ENCODE data around the gene CHD9.

CHD9 gene

DNA sequence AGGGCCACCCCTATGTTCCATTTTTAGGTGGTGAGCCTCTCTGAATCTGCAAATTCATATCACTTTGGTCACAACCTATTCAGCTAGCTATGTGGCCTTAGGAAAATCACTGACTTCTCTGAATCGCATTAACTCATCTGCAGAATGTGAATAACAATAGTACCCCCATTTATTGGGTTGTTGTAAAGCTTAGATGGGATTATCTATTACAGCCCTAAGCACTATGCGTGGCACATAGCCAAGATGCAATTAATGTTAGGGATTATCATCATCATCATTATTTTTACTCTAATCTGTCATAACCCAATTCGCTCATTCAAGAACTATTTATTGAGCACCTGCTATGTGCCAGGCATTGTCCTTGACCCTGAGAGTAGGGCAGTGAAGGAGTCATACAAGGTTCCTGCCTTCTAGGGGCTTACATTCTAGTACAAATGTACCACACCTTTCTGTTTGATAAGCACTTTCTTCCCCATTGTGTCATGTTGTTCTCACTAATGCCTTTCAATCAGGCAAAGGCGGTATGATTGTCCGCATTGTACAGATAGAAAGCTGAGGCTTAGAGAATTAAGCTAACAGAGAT lies 38.5 kb downstream of the CHD9 start:
- Histone ChIP-seq H3F3A (ENCODE audit: insufficient read depth) (0 out of 2 replicates have a peak, but pooled peaks cover 1% of the 10 kb centered on the region), H3K27me3 (ENCODE audit: low read length) (no peaks in the 10 kb centered on the region), H3K9me2 (replicated peaks; ENCODE audit: insufficient read depth, low read length) (no peaks in the 10 kb centered on the region), H3K36me3 (ENCODE audit: low read length) (no peaks in the 10 kb centered on the region), H3K27ac (ENCODE audit: low read depth, low read length) (no peak overlapping the region), H3K4me2 (ENCODE audit: low read depth, low read length, poor library complexity, severe bottlenecking) (no peak overlapping the region), H3K4me3 (ENCODE audit: insufficient read depth, low read length, poor library complexity, severe bottlenecking) (no peak overlapping the region), H3K9me3 (ENCODE audit: insufficient read depth, low read length) (no peaks in the 10 kb centered on the region), H4K20me1 (ENCODE audit: low read depth, low read length) (no peaks in the 10 kb centered on the region), H3K79me2 (ENCODE audit: insufficient read depth, low read length) (peaks cover 26% of the 10 kb centered on the region), H3K9ac (ENCODE audit: low read length) (no peak overlapping the region), H2AFZ (ENCODE audit: low read depth, low read length, severe bottlenecking) (no peak overlapping the region)
- TF ChIP-seq EZH2phosphoT487 (conservative IDR thresholded peaks at IDR 0.05; ENCODE audit: low read length), result no peak
- TF ChIP-seq, protein P1, sequence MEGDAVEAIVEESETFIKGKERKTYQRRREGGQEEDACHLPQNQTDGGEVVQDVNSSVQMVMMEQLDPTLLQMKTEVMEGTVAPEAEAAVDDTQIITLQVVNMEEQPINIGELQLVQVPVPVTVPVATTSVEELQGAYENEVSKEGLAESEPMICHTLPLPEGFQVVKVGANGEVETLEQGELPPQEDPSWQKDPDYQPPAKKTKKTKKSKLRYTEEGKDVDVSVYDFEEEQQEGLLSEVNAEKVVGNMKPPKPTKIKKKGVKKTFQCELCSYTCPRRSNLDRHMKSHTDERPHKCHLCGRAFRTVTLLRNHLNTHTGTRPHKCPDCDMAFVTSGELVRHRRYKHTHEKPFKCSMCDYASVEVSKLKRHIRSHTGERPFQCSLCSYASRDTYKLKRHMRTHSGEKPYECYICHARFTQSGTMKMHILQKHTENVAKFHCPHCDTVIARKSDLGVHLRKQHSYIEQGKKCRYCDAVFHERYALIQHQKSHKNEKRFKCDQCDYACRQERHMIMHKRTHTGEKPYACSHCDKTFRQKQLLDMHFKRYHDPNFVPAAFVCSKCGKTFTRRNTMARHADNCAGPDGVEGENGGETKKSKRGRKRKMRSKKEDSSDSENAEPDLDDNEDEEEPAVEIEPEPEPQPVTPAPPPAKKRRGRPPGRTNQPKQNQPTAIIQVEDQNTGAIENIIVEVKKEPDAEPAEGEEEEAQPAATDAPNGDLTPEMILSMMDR (IDR thresholded peaks at IDR 0.05; ENCODE audit: insufficient read depth, low read length, poor library complexity, severe bottlenecking), result no peak

DNA sequence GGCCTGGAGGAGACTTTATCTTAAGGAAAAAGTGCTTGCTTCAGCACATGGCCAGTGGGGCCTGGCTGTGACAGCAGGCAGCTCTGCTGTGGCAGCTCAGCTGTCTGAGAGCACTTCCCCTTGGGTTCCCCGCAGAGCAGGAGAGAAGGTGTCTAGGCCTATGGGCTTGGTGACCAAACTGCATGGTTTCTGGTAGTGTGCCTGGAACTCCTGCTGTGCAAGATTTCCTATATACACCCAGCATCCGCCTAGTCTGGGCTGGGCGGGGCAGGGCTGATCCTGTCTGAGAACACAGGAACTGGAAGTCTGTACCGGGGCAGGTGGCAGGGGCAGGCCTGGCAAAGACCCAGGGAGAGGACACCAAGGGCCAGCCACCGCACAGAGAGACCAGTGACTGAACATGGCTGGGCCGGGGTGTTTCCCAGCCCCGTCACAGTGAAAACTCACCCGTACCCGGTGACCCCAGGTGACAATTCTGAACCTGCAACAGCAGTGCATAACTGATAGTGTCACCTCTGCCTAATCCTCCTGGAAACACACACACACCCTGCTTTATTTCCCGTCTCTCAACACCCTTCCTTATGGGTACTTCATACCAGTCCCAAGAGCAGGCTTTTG lies 39.3 kb downstream of the CHD9 start:
- Histone ChIP-seq H2AFZ (ENCODE audit: low read depth, low read length, severe bottlenecking) (no peak overlapping the region), H3K9ac (ENCODE audit: low read length) (no peak overlapping the region), H3K36me3 (ENCODE audit: low read length) (no peaks in the 10 kb centered on the region), H3K4me3 (ENCODE audit: insufficient read depth, low read length, poor library complexity, severe bottlenecking) (no peak overlapping the region), H3K27ac (ENCODE audit: low read depth, low read length) (no peak overlapping the region), H4K20me1 (ENCODE audit: low read depth, low read length) (no peaks in the 10 kb centered on the region), H3K4me2 (ENCODE audit: low read depth, low read length, poor library complexity, severe bottlenecking) (no peak overlapping the region), H3K9me2 (replicated peaks; ENCODE audit: insufficient read depth, low read length) (no peaks in the 10 kb centered on the region), H3K27me3 (ENCODE audit: low read length) (no peaks in the 10 kb centered on the region), H3F3A (ENCODE audit: insufficient read depth) (peaks cover 10% of the 10 kb centered on the region; the same call in 1 of the 2 replicates), H3K9me3 (ENCODE audit: insufficient read depth, low read length) (no peaks in the 10 kb centered on the region), H3K79me2 (ENCODE audit: insufficient read depth, low read length) (peaks cover 26% of the 10 kb centered on the region)
- no peak for TF ChIP-seq EZH2phosphoT487 (conservative IDR thresholded peaks at IDR 0.05; ENCODE audit: low read length)
- TF ChIP-seq, protein P1 (IDR thresholded peaks at IDR 0.05; ENCODE audit: insufficient read depth, low read length, poor library complexity, severe bottlenecking), result no peak

DNA sequence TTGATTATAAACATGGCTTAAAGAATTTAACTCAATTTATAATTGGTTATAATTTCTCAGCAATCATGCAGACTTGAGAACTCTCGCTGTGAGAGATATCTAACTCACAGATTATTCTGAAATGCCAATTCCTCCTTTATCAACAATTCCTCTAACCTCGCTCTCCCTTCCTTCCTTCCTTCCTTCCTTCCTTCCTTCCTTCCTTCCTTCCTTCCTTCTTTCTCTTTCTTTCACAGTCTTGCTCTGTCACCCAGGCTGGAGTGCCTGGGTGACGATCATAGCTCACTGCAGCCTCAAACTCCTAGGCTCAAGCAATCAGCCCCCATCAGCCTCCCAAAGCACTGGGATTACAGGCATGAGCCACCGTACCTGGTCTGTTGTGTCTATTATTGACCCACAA lies 42.4 kb downstream of the CHD9 start:
- Histone ChIP-seq H3K9me3 (ENCODE audit: insufficient read depth, low read length) (no peaks in the 10 kb centered on the region), H2AFZ (ENCODE audit: low read depth, low read length, severe bottlenecking) (no peak overlapping the region), H3K27me3 (ENCODE audit: low read length) (no peaks in the 10 kb centered on the region), H3K9me2 (replicated peaks; ENCODE audit: insufficient read depth, low read length) (no peaks in the 10 kb centered on the region), H3K36me3 (ENCODE audit: low read length) (no peaks in the 10 kb centered on the region), H3K79me2 (ENCODE audit: insufficient read depth, low read length) (peaks cover 44% of the 10 kb centered on the region), H3K4me2 (ENCODE audit: low read depth, low read length, poor library complexity, severe bottlenecking) (no peak overlapping the region), H4K20me1 (ENCODE audit: low read depth, low read length) (no peaks in the 10 kb centered on the region), H3K27ac (ENCODE audit: low read depth, low read length) (no peak overlapping the region), H3F3A (ENCODE audit: insufficient read depth) (peaks cover 22% of the 10 kb centered on the region; the same call in 1 of the 2 replicates), H3K4me3 (ENCODE audit: insufficient read depth, low read length, poor library complexity, severe bottlenecking) (no peak overlapping the region), H3K9ac (ENCODE audit: low read length) (no peak overlapping the region)
- TF ChIP-seq, protein P1 (IDR thresholded peaks at IDR 0.05; ENCODE audit: insufficient read depth, low read length, poor library complexity, severe bottlenecking), result no peak
- no peak for TF ChIP-seq EZH2phosphoT487 (conservative IDR thresholded peaks at IDR 0.05; ENCODE audit: low read length)
